A673 (cell line): ENCODE results near the gene TP53BP2.

Experiments used
- EZH2 ChIP-seq: fragments of 200-600 bp; sonication (generic); IDR thresholded peaks from 2 replicates; pipeline ENCODE4 v1.6.1; 2017; ENCODE audit warnings: borderline replicate concordance, low read depth, mild to moderate bottlenecking, mixed read lengths, antibody characterized with exemption, low read length; ENCODE audit not compliant: poor library complexity, severe bottlenecking
- TF ChIP-seq, protein P1 (sequence below): fragments of 300-800, 200-600 bp; sonication (generic); conservative IDR thresholded peaks from 2 replicates; pipeline ENCODE4 v1.5.1; 2017; ENCODE audit warnings: low read depth, mild to moderate bottlenecking, antibody characterized with exemption, low read length, moderate library complexity, mixed read lengths

DNA sequence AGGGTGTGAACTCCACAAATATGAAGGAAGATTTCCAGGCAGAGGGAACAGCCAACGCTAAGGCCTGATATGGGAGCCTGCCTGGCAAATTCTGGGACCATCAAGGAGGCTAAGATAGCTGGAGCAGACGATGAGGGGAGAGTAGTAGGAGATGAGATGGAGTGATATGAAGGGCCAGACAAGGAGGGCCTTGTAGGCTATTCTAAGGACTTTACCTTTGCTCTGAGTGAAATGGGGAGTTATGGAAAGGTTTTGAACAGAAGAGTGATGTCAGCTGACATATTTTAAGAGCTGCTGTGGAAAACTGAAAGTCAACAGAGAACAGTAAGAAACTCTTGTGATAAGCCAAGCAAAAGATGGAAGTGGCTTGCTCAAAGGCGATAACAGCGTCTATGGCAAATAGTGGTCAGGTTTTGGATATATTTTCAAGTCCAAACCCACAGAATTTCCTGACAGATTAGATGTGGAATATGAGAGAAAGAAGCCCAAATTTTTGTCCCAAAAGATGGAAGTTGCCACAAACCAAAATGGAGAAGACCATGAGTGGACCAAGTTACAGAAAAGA is 2.1 kb upstream of the TP53BP2 start:
- TF ChIP-seq, protein P1, sequence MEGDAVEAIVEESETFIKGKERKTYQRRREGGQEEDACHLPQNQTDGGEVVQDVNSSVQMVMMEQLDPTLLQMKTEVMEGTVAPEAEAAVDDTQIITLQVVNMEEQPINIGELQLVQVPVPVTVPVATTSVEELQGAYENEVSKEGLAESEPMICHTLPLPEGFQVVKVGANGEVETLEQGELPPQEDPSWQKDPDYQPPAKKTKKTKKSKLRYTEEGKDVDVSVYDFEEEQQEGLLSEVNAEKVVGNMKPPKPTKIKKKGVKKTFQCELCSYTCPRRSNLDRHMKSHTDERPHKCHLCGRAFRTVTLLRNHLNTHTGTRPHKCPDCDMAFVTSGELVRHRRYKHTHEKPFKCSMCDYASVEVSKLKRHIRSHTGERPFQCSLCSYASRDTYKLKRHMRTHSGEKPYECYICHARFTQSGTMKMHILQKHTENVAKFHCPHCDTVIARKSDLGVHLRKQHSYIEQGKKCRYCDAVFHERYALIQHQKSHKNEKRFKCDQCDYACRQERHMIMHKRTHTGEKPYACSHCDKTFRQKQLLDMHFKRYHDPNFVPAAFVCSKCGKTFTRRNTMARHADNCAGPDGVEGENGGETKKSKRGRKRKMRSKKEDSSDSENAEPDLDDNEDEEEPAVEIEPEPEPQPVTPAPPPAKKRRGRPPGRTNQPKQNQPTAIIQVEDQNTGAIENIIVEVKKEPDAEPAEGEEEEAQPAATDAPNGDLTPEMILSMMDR: no peak
- TF ChIP-seq EZH2: no peak
